H54 (cell line): ENCODE results near the gene OTOP2.
"Not testable (repeated sequence)": the region's sequence is repeated elsewhere in the genome, so short reads cannot be mapped to it uniquely, and the experiment has no call there.

ENCODE experiments used
- DNase-seq: peaks from one replicate; pipeline ENCODE4 v3.0.0; 2011; ENCODE audit warnings: low spot score, mixed read lengths; ENCODE audit not compliant: insufficient read length
- FAIRE-seq: peaks from 3 replicates; lab custom pipeline; 2011; peaks lifted over from hg19 to GRCh38; lab: Jason Lieb, UNC
- POLR2A ChIP-seq: IDR thresholded peaks from 2 replicates; pipeline ENCODE4 v1.6.1; 2011; ENCODE audit warnings: low read depth, mild to moderate bottlenecking, low read length

Gene OTOP2

GRCh38 chr17:74972973-74973328, 48.9 kb downstream of the OTOP2 start:
- TF ChIP-seq POLR2A = no peak
- DNase-seq = no peak
- FAIRE-seq = no peak

DNA sequence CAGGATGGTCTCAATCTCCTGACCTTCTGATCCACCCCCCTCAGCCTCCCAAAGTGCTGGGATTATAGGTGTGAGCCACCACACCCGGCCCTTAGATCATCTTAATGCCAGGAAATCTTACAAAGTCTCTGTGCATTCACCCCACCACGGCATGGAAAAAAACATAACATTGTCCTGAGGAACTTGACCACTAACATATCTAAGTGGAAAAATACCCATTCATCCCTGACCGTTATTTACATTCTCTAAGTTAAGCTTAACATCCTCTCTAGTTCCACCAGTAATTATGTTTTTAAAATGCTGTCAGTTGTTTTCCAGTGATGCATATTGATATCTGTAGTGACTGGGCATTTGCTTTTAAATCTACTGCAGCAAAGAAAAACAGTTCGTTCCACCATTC, 51.9 kb downstream of the OTOP2 start:
- FAIRE-seq (no peak), DNase-seq (no peak)
- TF ChIP-seq POLR2A = no peak

- FAIRE-seq = no peak
- no peak for TF ChIP-seq POLR2A
- DNase-seq = no peak
Measured at GRCh38 chr17:74977802-74978201, 53.7 kb downstream of the OTOP2 start.

GRCh38 chr17:74978240-74978639, 54.2 kb downstream of the OTOP2 start:
- no peak for TF ChIP-seq POLR2A
- DNase-seq = no peak
- no peak for FAIRE-seq

DNA sequence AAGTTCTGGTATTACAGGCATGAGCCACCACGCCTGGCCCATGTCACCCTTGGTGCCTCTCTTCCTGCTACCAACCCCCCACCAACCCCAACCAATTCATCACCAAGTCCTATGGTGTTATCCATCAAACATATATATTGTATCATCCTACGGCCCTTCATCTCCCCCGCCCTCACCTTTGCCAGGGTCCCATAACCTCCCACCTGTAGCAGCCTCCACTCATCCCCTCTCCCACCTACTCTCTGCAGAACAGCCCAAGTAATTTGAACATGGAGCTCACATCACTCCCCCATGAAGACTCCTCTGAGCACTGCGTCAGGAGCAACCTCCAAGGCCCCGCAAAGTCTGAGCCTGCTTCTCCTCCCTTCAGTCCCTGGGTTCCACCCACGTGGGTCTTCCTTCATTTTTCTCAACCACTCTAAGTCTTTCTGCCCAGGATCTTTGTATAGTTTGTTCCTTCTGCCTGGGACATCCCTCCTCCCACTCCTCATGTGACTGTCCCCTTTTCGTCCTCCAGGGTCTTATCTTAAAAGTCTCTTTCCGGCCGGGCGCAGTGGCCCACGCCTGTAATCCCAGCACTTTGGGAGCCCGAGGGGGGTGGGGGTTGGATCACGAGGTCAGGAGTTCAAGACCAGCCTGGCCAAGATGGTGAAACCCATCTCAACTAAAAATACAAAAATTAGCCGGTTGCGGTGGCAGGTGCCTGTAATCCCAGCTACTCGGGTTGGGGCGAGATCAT, 55.5 kb downstream of the OTOP2 start:
- no peak for TF ChIP-seq POLR2A
- FAIRE-seq (no peak), DNase-seq (no peak)

DNA sequence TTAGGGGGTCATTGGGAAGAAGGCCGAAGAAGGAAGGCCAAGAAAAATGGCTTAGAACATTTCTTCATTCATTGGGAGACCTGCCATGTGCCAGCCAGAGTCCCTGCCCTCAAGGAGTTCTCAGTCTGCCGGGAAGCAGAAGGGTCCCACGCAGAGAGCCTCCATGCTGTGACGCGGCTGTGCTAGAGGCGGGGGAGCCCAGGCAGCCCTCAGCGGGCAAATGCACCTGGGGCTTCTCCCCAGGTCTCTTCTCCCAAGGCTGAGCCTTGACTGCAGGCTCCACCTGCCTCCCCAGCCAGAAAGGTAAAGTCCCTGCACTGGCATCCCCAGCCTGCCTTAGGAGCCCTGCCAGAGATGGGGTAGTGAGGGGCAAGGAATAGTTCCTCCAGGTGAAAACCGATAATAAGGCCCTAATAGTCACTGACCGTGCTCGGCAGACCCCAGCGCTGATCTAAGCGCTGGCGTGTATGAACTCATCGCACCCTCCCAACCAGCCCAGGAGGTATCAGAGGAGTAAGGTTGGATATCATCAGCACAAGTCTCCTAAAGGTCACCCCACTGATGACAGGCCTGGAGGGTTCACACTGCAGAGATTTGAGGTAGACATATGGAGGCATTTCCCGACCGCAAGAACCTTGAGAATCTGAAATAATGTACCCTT, 57.4 kb downstream of the OTOP2 start:
- TF ChIP-seq POLR2A = no peak
- no peak for FAIRE-seq
- no peak for DNase-seq

GRCh38 chr17:74981979-74982662, 58.0 kb downstream of the OTOP2 start:
- FAIRE-seq = no peak
- TF ChIP-seq POLR2A = peak; percentile 94
- DNase-seq = peak; percentile 78

- not testable (repeated sequence) for DNase-seq, FAIRE-seq
Measured at GRCh38 chr17:74982663-74983313, 58.7 kb downstream of the OTOP2 start.
